CD1c-positive myeloid dendritic cell (primary cell): ENCODE data around the gene KIAA1671.
"Not testable (repeated sequence)": the region's sequence is repeated elsewhere in the genome, so short reads cannot be mapped to it uniquely, and the experiment has no call there.

Experiments
- DNase-seq: peaks from one replicate; pipeline ENCODE4 v3.0.0-alpha.2; 2016; ENCODE audit errors: extremely low spot score

The KIAA1671 gene

GRCh38 chr22:25170426-25170980 is 218.0 kb downstream of the KIAA1671 start:
- DNase-seq: no peak

- DNase-seq: no peak
Observed at GRCh38 chr22:25172153-25172552, 219.6 kb downstream of the KIAA1671 start.

- DNase-seq: no peak
Observed at GRCh38 chr22:25174156-25174887, 221.8 kb downstream of the KIAA1671 start.

DNA sequence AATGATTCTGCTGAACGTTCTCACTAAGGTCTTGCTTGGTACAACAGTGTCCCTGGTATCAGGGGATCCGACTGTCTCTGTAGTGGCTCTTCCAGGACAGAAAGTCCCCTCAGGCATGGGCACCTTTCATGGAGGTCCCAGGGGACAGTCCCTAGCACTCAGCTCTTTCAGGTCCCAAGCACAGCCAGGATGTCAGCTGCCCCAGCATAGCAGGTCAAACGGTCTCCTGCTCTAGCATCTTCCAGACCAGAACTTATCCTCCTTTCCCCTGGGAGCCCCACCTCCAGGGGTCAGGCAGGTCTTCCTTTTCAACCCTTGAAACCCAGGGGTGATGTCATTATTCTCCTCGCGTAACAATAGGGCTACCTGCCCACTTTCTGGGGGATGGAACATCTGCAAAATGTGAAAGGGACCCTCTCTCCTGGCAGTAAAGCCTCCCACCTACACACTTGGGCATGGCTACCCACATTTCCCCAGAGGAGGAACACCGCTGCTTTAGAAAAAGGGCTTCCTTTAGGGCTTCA is 222.4 kb downstream of the KIAA1671 start:
- no peak for DNase-seq

GRCh38 chr22:25176175-25176574 is 223.7 kb downstream of the KIAA1671 start:
- DNase-seq: no peak

DNA sequence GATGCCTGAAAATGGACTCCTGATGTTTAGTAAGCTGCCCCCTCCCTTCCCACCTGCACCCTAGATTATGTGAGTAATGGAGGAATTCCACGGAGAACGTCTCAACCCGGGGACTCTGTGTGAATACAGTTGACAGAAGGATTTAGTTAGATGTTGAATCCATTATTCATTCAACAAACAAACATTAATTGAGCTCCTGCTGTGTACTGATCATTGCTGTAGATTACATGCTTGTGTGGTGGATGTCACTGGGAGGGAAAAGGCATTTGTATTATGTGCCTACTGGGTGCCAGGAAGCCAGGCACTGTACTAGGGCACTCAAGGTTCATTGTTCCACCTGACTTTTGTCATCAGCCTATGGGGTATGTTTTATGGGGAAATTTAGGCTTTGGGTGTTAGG is 224.3 kb downstream of the KIAA1671 start:
- DNase-seq: no peak

DNA sequence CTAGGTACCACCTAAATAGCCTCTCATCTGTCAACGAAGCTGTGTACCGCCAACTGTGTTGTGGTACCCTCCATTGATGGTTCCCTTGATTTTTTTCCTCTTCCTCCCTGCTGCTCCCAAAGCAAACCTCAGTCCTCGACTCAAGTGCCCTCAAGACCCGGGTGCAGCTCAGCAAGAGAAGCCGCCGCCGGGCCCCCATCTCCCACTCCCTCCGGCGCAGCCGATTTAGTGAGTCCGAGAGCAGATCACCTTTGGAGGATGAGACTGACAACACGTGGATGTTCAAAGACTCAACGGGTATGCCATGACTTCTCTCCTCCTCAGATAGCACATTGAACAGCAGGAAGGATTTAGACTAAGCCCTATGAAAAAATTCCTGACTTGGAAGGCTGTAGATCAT is 224.7 kb downstream of the KIAA1671 start:
- DNase-seq: no peak

- DNase-seq: no peak
Observed at GRCh38 chr22:25177895-25178294, 225.4 kb downstream of the KIAA1671 start.

DNA sequence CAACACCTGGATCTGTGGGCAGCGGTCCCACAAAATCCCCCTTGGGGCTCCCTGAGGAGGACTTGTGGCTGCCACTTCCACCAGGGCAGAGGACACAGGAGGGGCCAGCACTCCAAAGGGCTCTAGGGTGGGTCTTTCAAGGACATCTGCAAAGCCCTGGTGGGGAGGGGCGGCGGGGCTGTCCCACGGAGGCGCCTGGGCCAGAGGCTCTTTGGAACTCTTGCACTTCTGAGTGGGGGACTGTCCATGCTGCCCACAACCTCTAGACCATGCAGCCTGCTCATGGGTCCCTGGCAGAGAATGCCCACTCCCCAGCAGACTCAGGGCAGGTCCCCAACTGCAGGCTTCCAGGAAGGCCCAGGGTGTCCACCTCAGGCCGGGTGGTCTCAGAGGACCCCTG is 225.8 kb downstream of the KIAA1671 start:
- DNase-seq: not testable (repeated sequence)

GRCh38 chr22:25178869-25179631 is 226.5 kb downstream of the KIAA1671 start:
- DNase-seq: not testable (repeated sequence)

DNA sequence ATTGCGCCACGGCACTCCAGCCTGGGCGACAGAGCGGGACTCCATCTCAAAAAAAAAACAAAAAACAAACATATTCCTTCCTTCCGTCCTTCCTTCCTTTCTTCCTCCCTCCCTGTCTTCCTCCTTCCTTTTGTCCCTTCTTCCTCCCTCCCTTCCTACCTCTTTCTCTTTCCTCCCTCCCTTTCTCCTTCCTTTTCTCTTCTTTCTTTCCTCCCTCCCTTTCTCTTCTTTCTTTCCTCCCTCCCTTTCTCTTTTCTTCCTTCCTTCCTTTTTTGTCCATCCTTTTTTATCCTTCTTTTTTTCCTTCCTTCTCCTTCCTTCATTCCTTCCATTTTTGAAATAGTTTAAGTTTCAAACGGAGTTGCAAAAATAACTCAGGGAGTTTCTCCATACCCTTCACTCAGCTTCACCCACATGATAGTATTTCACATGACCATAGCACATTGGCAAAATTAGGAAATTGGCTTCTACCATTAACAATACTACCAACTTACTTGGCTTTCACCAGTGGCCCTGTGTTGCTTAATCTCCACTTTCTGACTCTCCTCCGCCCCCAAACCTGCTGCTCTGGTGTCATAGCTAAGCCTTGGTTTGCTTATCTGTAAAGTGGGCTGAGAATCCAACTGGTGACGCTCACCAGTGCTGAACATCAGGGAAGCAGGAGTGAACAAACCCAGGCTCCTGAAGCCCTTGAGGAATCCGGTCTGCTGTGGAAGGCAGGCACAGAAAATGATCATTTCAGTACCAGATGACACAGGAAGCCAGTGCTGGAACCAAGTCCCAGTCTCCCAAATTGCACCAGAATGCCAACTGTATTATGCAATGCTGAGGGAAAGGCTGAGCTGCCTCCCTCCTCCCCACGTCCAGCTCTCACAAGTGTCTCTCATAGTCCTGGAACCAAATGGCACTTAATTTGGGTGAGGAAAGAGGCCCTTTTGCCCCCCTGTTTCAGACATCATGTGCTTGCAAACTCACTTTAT is 229.9 kb downstream of the KIAA1671 start:
- DNase-seq: no peak

DNA sequence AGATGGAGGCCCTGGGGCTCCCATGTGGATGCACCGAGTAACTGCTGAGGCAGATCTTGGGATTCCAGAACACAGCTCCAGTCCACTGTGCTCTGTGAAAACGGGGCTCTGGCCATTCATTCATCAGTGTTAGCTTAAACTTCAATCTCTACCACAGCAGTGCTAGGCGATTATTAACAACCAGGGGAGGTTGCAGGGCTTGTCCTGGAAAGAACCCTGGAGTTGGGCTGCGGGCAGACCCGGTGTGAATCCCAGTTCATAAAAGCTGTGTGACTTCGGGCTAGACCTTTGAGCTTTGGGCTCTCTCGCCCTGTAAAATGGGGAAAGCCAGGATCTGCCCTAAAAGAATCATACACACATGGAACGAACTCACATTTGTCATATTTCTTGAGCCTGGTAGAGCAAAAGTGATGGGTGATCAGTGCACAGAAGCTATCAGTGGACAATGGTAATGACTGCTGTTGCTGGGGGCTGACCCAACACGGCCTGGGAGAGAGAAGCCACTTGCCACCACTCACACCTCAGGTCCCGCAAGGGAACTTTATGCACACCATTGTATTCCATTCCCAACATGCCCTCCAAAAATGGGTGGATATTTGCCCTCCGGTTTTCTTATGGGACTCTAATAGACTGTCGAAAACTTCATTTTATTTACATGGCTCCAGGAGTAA is 231.6 kb downstream of the KIAA1671 start:
- DNase-seq: no peak

- no peak for DNase-seq
Observed at GRCh38 chr22:25186140-25186539, 233.6 kb downstream of the KIAA1671 start.

GRCh38 chr22:25187469-25187868 is 235.0 kb downstream of the KIAA1671 start:
- DNase-seq: no peak

DNA sequence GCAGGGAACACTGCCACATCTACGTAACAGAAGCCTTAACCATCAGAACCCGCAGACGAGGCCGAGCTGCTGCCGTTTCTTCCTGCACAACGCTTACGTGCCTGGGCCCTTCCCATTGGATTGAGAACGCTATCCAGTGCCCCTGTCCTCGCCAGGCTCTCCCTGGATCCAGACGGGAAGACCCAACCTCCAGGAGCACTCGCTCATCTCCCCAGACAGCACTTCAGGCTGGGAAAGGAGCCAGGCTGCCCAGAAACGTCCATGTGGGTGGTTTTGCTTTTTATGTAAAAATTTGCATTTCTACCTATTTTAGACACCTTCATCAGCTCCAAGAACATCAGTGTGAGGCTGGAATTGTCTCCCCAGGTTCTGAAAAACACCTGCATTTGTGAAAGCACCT is 239.9 kb downstream of the KIAA1671 start:
- no peak for DNase-seq

DNA sequence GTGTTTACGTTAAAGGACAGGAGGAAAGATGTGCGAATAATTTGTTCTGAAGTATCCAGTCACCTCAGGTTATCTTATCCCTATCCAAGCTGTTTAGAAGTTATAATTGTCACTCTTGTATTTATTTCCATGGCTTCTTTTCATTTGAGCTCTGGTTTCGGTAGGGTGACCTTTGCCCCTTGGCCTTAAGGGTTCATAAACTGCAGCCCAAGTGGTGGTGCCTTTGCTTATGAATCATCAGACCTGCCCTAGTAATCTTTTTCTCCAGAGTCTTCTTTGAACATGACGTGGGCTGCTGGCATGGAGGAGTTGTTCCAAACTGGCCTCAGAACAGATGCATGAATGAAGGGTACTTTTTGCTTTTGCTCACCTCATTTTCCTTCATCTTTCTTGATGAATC is 240.6 kb downstream of the KIAA1671 start:
- DNase-seq: no peak

DNA sequence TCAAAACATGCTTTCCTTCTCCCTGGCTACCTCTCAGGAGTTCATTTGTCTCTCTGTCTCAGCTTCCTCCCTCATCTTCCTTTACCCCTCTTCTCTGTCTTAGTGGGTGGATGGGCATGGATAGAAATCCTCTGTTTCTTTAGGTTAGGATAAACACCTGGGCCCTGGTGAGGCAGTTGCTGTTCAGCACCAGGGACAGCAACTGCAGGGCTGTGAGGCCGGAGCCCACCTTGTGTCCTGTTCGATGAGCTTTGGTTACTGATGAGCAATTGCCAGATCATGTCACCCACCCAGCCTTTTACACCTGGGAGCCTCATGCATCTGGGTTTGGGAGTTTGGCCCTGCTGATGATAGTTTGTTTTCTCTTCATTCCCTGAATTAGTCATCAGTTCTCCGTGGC is 241.0 kb downstream of the KIAA1671 start:
- no peak for DNase-seq

- DNase-seq: no peak
Observed at GRCh38 chr22:25196326-25196725, 243.8 kb downstream of the KIAA1671 start.

GRCh38 chr22:25197340-25197739 is 244.8 kb downstream of the KIAA1671 start:
- no peak for DNase-seq

GRCh38 chr22:25199731-25200520 is 247.4 kb downstream of the KIAA1671 start, which contains the start of gene CRYBB3:
Gene CRYBB3 (plus strand): TSS chr22:25199858. CDS start chr22:25201397, 1,539 bp downstream.
- no peak for DNase-seq
